ENCODE measurements around the gene NIPBL.

DNA sequence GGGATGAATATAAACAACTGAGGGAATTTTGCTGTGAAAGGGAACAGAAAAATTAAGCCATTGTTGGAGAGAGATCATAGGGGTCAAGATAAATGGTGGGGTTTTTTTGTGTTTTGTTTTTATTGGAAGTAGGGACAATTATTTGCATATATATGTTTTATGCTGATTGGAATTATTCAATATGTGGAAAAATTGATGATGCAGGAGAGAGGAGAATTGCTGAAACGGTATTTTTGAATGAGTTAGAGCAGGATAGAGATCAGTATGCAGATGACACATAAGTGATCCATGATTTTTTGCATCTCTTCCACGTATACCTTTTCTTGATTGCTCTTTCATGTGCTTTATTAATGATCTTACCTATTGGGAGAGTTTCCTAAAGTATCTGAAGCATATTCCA lies 67.5 kb downstream of the NIPBL start:
- TF ChIP-seq, protein P1, sequence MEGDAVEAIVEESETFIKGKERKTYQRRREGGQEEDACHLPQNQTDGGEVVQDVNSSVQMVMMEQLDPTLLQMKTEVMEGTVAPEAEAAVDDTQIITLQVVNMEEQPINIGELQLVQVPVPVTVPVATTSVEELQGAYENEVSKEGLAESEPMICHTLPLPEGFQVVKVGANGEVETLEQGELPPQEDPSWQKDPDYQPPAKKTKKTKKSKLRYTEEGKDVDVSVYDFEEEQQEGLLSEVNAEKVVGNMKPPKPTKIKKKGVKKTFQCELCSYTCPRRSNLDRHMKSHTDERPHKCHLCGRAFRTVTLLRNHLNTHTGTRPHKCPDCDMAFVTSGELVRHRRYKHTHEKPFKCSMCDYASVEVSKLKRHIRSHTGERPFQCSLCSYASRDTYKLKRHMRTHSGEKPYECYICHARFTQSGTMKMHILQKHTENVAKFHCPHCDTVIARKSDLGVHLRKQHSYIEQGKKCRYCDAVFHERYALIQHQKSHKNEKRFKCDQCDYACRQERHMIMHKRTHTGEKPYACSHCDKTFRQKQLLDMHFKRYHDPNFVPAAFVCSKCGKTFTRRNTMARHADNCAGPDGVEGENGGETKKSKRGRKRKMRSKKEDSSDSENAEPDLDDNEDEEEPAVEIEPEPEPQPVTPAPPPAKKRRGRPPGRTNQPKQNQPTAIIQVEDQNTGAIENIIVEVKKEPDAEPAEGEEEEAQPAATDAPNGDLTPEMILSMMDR (IDR thresholded peaks at IDR 0.05), result no peak
- TF ChIP-seq POLR2AphosphoS5 (IDR thresholded peaks at IDR 0.05) (no peak), EP300 (IDR thresholded peaks at IDR 0.05; ENCODE audit: low read depth) (no peak)

All from transverse colon (tissue), 4 donors.